Activated gamma-delta T cell treated with Interleukin-2 at 50 U/mL for 16 hours (primary cell): ENCODE measurements around the gene KRT81.
"Not testable (repeated sequence)": the region's sequence is repeated elsewhere in the genome, so short reads cannot be mapped to it uniquely, and the experiment has no call there.

Source experiments
- DNase-seq: peaks from one replicate; pipeline ENCODE4 v3.0.0-alpha.2; 2020

Gene KRT81

DNA sequence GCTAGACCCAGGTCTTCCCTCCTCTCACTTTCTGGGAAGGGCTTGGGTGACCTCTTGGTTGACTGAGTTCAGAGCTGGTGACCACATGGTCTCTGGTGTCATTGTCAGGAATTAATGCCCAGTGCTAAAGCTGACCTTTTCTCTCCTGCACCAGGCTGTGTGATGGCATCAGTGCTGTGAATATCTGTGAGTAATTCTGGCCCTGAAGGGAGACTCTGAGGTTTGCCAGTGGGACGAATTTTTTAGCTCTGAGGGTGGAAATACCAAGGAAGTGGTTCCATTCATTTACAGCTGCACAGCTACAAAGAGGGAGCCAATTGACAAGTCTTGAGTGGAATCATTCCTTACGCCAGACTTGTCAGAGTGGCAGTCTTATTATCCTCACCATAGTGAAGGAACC, 23.1 kb downstream of the KRT81 start:
- DNase-seq, result no peak

DNA sequence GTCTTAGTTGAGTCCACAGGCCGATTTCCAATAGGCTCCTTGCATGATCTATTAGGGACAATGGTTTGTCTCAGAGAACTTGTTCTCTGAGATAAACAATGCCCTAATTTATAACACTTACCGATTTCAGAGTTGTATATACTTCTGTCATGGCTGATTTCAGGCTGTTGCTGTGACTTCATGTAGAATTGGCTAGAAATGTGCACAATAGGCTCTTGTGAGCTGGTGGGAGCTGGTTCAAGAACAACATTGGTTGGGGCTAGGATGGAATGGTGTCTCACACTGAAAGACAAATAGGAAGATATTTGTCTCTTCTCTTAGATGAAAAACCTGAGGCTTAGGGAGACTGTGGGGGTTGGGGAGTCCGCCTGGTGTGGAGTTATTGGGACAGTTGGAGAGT, 23.6 kb downstream of the KRT81 start:
- no peak for DNase-seq

DNA sequence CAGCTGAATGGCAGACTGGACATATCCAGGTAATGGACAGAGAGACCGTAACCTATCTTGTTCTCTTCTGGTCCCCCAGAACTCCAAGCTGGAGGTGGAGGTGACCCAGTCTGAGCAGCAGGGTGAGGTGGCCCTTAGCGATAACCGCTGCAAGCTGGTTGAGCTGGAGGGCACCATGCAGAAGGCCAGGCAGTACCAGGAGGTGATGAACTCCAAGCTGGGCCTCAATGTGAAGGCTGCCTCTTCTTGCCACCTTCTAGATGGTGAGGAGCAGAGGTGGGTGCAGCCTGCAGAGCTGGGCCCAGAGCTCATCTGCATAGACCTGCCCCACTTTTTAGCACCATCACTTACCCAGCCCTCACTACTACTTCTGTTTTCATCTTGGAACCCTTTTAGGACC, 24.1 kb downstream of the KRT81 start:
- no peak for DNase-seq

DNA sequence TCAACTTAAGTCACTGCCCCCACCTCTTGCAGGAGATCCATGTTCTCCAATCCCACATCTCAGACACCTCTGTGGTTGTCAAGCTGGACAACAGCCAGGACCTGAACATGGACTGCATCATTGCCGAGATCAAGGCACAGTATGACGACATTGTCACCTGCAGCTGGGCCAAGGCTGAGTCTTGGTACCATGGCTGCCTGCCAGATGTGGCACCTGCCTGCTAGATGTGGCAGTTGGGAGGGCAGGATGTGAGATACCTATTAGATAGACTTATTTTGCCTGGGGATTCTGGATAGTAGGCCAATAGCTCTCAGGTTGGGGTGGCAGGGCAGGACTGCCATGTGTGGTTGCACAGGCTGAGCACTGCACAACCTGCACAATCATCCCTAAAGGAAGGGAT, 24.8 kb downstream of the KRT81 start:
- no peak for DNase-seq

DNA sequence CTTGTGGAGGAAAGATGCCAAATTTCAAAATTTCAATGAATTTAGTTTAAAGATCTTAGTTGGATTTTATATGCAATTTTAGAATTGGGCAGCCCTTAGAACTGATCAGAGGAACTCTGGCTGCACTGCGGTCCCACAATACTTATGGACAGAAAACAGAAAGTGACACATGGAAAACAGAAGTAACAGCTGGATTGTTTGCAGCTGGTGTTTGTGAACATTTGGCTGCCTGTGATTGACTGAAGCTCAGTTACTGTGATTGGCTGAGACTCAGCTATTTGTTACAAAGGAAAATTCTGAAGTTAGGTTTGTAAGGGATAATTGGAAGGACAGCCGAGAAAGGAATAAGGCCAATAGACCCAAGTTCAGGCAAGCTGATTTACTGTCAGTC, 26.9 kb downstream of the KRT81 start:
- no peak for DNase-seq

DNA sequence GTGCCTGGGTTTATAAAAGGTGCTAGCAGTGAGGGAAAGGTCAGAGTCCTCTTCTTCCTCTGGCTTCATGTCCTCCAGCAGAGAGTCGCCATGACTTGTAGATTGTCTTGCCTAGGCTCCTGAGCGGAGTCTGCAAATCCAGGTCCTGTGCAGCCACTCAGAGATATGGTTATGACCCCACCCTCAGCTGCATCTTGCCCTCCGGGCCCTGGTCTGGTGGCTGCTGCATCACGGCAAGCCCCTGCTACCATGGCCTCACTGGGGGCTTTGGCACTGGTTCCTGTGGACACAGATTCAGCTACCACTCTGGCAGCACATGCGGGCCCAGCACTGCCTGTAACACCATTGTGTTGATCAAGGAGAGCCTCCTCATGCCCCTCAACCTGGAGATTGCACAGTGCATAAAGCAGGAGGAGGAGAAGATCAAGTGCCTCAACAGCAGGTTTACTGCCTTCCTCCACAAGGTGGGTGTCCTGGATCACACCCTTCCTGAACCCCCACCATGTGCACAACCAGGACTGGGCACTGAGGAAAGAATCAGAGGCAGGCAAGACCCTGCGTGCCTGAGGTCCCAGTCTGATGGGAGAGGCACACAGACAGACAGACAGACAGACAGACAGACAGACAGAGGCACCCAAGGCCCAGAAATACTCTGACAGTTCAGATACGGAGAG, 27.4 kb downstream of the KRT81 start:
- no peak for DNase-seq

DNA sequence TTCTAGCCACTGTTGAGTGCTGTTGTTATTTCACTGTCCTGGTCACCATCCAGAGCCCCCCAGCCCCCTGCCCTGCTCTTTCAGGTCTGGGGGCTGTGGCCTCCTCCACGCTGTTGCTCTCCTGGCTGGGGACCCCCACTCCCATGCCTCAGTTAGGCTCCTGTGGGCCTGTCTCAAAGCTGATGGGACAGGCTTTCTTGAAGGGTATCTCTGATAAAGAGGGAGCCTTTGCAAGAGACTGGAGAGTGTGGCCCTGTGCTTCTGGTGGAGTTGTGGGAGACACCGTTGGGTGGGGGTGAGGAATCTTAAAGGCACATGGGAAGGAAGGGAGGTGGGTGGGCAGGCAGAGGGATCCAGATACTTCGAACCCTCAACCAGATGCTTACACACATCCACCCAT, 29.0 kb downstream of the KRT81 start:
- DNase-seq, result no peak

DNA sequence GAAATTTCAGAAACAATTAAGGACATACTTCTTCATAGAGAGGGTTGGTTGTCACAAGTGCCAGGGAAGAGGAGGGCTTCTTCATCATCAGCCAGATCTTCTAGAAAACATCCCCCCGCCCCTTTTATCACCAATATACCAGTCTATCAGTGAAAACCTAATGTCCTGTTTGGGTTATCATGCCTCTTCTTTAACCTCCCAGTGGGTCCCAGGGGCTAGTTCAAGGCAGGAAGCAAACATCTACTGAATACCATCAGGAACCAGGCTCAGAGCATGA, 30.2 kb downstream of the KRT81 start:
- DNase-seq, result no peak

DNA sequence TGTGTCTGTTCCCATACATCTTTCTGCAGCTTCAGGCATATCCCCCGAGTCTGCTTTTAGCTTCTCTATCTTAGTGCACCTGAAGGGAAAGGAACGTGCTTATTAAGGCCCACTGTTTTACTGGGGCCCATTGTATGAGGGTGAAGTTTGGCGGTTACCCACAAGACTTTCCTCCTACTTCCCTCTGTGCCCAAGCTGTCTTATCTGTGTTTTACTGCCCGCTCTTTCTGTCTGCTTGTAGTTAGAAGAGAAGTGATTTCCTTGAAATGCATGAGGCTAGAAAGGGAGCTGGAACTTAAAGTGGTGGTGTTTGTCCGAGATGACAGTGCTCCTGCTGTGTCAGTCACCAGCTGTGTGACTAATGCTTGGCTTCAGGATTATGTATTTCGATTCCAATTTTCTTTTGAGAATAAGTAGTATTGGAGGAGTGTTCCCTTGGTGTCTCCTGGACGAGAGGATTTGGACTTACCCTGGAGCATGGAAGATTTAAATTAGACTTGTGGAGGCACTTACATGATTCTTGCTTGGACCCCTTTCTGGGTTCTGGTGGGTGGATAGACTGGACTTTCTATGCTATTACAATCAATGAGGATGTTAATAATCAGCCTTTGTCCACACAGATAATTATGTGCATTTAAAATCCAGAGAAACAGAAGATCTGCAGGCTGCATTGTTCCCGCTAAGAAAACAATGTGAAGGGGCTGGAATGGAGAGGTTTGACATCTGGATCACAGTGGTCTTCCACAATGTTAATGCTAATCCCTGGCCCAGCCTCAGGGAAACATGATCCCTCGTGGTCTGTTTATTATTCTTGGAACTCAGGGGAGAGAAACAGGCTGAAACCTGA, 30.8 kb downstream of the KRT81 start:
- no peak for DNase-seq

DNA sequence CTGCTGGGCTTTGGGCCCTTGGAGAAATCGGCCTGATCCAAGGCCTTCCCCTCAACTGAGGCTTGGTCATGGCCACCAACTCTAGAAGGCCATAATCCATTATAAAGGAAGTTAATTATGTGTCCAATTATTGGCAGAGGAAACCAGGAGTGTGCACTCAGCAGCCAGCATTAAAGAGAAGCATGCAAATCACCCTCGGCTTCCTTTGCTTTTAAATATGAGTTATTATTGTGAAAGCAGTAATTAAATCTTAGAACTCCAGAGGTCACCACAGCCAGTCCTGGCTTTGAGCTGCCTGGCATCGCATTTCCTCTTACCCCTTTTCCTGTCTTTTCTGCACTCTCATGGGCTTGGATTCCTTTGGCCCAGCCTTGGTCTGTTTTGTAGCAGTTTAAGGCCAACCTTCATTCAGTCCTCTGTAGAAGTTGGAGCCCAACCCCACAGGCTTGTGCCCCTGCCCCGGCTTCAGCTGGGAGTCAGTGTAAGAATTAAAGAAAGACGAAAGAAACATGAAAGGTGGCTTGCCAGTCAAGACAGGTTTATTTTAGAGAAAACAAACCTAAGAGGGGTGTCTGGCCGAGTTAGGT, 31.6 kb downstream of the KRT81 start:
- DNase-seq, result no peak

DNA sequence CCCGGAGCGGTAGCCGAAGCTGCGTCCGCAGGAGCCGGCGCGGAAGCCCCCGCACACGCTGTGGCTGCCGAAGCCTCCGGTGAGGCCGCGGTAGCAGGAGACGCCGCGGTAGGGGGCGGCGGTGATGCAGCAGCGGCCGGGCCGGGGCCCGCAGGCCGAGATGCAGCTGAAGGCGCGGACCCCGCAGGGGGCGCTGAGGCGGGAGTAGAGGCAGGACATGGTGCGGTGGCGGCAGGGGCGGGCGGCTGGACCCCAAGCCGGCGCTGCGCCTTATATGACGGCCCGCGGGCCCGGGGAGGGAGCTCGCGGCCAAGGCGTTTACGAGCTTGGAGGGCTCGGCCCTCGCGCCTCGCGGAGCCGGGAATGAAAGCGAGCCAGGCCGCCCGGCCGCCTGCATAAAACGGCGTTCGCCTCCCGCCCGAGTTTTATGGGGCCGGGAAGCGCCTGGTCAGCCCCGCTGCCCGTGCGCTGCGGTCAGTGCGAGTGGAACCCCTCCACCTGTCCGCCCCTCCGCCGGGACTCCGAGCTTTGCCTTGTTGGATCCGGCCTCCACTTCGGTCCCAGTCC, 32.9 kb downstream of the KRT81 start:
- no peak for DNase-seq

DNA sequence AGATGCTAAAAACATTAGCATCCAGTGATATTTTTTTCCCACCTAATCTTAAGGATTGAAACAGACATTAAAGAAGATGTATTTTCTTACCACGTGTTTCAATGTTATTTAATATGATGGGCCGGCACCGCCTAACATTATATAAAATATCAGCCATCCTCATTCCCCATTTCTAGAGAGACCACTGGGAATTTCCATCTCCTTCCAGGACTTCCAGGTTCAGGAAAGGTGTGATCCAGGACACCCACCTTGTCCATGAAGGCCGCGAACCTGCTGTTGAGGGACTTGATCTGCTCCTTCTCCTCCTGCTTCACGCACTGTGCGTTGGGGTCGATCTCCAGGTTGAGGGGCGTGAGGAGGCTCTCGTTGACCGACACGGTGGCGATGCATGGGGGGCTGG, 33.4 kb downstream of the KRT81 start:
- DNase-seq, result not testable (repeated sequence)

DNA sequence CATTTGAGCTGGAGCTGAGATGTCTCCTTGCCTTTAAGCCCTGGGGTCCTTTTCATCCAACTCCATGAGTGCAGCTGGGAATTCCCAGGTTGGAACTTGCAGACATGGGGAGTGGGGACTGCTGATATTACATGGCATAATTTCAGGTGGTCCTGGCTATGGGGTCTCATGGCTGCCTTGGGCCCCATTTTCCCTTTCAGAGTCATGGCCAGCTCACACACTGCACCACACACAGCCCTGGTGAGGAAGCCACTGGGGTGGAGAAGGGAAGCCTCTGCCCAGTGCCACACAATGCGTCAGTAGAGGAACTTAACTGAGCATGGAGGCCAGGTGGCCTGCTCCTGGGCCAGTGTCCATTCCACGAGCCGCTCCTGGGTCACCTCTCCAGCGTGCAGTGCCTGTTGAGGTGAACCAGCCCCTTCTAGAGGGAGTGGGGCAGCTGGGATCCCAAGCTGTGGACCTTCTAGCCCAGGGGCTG, 34.2 kb downstream of the KRT81 start:
- DNase-seq, result no peak

DNA sequence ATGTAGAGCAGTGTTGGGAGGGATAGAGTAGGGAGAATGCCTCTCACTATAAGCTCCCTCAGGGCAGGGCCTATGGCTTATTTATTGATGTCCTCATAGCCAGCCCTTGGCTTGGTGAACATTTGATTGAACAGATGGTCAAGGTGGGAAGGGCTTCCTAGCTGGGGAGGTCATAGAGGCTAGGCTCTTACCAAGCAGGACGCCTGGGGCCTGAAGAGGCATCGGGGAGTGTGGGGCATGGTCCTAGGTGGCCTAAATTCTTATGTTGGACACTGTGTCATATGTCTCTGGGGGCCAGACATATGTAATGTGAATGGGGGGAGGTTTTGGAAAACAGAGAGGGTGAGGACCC, 34.8 kb downstream of the KRT81 start:
- DNase-seq, result no peak

DNA sequence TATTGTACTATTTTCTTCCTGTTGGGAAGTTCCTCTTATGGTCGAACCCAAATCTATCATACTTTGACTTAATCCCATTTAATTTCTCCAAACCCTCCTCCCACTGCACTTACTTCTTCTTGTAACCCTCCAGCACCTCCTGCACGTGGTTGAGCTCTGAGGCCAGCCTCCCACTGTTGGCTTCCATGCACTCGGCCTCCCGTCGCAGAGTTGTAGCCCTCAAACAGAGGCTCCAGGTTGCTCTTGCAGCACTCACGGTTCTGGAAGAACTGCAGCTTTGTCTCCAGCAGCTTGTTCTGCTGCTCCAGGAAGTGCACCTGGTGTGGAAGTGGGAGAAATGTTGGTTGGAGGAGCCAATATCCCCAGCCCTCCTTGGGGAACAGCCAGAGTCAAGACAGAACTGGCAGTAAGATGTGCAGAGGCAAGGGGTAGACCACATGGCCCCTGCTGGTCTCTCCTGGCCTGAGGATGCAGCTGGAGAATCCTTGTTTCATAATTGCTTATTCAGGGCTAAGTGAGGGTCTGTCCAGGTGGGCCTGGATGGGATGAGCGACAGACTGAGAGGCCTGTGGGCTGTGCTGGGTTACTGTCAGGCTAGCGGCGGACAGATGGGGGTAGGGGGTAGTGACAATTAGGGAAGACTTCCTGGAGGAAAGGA, 35.3 kb downstream of the KRT81 start:
- DNase-seq, result no peak

DNA sequence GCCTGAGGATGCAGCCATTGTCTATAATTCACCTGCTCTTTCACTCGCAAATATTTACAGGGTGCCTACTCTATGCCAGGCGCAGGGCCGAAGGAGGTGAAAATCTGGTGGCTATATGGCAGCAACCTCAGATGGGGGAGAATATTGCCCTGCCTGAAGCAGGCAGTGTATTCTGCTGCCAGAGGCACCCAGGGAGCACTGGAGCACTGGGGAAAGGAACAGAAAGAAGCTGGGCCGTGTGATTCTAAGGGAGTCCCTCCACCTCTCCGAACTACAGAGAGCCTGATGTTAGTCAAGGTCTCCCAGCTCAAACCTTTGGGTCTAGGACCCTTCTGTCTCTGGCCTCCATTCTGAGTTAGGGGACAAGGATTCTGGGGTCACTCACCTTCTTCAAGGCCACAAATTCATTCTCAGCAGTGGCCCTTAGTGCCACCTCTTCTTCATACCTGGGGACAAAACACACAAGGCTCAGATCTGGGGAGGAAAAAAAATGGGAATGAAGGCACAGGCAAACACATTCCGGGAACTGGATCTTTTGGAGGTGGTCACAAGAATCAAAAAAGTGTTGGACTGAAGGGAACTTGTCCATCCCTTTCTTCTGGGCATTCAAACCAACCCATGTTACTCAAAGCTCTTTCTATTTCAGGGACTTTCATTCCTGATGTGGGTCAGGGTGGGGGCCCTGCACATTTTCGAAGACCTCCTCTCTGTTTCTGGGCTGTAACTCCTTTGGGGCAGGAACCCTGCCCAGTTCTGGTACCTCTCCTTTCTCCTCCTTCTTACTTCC, 36.2 kb downstream of the KRT81 start:
- DNase-seq, result no peak

DNA sequence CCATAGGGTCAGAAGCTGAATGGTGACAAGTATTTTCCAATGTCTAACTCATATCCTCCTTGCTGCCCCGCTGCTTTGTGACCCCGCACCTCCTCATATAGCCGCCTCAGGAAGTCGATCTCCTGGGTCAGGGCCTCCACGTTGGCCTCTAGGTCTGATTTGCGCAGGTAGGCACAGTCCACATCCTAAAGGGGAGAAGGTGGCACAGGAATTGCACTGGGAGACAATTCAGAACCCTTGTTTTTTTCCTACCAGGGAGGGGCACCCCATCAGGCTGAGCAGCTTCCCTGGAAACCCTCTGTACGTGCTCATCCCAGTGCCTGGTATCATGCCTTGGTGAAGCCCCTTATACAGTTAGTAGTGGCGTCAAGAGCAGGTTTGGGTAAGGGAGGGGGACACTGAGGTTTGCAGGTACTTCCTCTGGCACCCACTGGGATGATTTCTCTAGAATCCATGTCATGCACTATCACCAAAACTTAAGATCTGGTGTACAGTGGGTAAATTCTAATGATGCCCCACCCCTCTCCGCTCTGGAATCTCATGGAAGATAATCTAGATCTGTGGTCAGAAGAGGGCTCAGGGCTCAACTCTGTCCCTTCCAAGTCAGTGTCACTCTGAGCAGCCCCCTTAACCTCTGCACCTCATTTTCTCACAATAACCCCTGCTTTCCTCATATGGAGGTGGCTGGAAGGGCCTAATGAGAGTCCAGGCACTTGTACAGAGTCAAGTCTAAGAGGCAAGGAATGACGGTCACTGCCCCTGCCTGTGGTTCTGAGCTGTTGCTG, 37.0 kb downstream of the KRT81 start:
- DNase-seq, result no peak

DNA sequence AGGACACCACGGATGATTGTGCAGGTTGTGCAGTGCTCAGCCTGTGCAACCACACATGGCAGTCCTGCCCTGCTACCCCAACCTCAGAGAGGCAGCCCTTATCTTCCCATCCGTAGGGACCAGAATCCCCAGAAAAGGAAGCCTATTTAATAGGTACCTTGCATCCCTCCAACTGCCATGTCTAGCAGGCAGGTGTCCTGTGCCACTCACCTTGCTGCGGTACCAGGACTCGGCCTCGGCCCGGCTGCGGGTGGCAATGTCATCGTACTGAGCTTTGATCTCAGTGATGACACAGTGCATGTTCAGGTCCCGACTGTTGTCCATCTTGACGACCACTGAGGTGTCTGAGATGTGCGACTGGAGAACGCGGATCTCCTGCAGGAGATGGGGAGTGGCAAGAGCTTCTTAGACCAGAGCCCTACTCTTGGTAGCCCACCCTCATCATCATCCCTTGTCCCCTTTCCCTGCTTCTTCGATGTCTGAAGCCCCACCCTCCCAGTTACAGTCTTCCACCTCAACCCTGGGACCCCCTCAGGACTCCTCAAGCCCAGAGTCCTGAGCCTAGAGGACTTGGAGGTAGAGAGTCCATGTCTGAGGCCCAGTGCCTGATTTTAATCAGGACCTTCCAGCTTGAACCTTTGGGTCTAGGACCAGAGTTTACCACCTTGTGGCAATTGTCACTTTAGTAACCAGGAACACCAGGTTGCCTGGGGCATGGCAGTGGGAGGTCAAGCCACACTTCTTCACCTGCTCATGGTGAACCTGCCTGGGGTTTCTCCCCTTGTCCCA, 37.7 kb downstream of the KRT81 start:
- DNase-seq, result no peak

DNA sequence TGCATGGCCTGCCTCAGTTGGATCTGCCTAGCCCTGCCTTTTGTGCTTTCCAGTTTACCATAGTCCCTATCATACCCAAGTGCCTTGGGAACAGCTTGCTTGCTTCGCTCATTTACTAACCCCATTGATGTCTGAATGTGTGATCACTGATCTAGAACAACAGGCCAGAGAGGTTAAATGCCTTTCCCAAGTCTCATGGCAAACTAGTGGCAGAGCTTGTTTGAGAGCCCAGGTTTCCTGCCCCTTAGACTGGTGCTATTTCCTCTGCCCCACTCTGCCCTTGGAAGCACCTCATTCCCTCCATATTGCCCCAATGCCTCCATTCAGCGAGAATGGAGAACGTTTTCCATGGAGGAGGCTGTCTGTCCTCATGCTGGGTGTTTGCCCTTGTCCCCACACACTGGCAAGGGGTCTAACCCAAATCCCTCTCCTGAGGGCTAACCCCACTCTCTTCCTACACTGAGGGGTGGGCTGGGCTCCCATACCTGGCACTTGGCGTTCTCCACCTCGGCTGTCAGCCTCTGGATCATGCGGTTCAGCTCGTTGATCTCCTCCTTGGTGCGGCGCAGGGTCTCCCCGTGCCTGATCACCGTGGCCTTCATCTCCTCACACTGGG, 38.5 kb downstream of the KRT81 start:
- no peak for DNase-seq

DNA sequence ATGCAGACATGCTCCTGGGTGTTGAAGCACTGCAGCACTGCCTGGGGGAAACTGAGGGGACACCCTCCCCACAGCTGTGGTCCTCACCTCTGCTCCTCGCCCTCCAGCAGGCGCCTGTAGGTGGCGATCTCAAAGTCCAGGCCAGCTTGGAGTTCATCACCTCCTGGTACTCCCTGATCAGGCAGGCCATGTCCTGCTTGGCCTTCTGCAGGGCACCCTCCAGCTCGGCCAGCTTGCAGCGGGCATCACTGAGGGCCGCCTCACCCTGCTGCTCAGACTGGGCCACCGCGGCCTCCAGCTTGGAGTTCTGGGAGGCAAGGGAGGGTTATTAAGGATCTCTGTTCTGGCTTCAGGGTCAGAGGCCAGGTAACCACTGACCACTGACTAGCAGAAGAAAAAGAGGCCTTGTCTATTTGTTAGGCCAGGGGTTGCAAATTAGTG, 39.1 kb downstream of the KRT81 start:
- DNase-seq, result not testable (repeated sequence)
